HepG2 (cell line): ENCODE measurements around the gene DCTN2. TPM values are rescaled to one million over a fixed set of nuclear protein-coding genes. Genes with fewer than 3 reads are reported as not detected.

Source experiments
- ATAC-seq: fragments of 200-7000 bp; cut with Tn5 transposase; 3 replicates; pipeline ENCODE4 v1.9.1; 2020; ENCODE audit warnings: mild to moderate bottlenecking, moderate library complexity
- BruUV-seq: library from RNA; stranded (reverse); fragments of 400-500 nt; replicated peaks from 2 replicates; lab custom pipeline; 2021; lab: Mats Ljungman, UMichigan
- CTCF ChIA-PET: fragments of 300-600 bp; formaldehyde crosslinking; extraction: SDS; loops from one replicate; lab custom pipeline; 2021; ENCODE audit warnings: low total read pairs, inconsistent platforms, low intra/inter-chr PET ratio; lab: Yijun Ruan, JAX
- POLR2A ChIA-PET: fragments of 350-600 bp; sonication (Branson Sonifier 250); formaldehyde crosslinking; loops from one replicate; lab custom pipeline; 2020; ENCODE audit warnings: antibody characterized with exemption, inconsistent platforms; lab: Yijun Ruan, JAX
- DNase-seq: peaks from one replicate; pipeline ENCODE4 v3.0.0-alpha.2; 2015; ENCODE audit warnings: low spot score
- FAIRE-seq: peaks from 3 replicates; lab custom pipeline; 2011; peaks lifted over from hg19 to GRCh38; lab: Jason Lieb, UNC
- H2AFZ ChIP-seq: one replicate; pipeline ENCODE4 v1.6.1; 2011; ENCODE audit warnings: low read length, inconsistent platforms
- H3K27ac ChIP-seq: fragments of 300-600 bp; 3 replicates; pipeline ENCODE4 v1.8.0; 2011; ENCODE audit warnings: mixed run types, mild to moderate bottlenecking, mixed read lengths, low read length, inconsistent platforms; ENCODE audit not compliant: insufficient read depth; ENCODE audit errors: extremely low read length
- H3K27me3 ChIP-seq, 2 experiments: fragments of 200-600 bp in 1 of 2; 2 replicates in 1 of 2; 3 replicates in 1 of 2; pipeline versions ENCODE4 v1.6.0 to v1.8.0; 2011; ENCODE audit warnings: low read length in 2 of 2, mild to moderate bottlenecking in 2 of 2, moderate library complexity in 2 of 2, inconsistent platforms in 1 of 2; ENCODE audit not compliant: insufficient read depth in 2 of 2, control insufficient read depth in 1 of 2
- H3K36me3 ChIP-seq, 2 experiments: fragments of 200-600 bp in 1 of 2; replicated peaks in 1 of 2; 2 replicates in 1 of 2; 3 replicates in 1 of 2; pipeline versions ENCODE4 v1.5.1 to v1.8.0; 2011; ENCODE audit warnings: low read length in 2 of 2, inconsistent platforms in 1 of 2; ENCODE audit not compliant: insufficient read depth in 2 of 2, control insufficient read depth in 1 of 2
- H3K4me1 ChIP-seq: 2 replicates; pipeline ENCODE4 v1.5.1; 2012; ENCODE audit warnings: low read length, inconsistent platforms; ENCODE audit not compliant: insufficient read depth
- H3K4me2 ChIP-seq: 2 replicates; pipeline ENCODE4 v1.6.0; 2011; ENCODE audit warnings: low read depth, low read length, inconsistent platforms
- H3K4me3 ChIP-seq, 3 experiments: fragments of 200-600 bp in 1 of 3; sonication (generic), shearing (Covaris generic) in 1 of 3; replicated peaks in 1 of 3; 2 replicates each; pipeline ENCODE4 v1.5.1; 2011 to 2016; ENCODE audit warnings: low read length in 3 of 3, inconsistent platforms in 2 of 3, low read depth in 2 of 3, mild to moderate bottlenecking in 2 of 3, control low read depth in 1 of 3, mixed read lengths in 1 of 3; ENCODE audit not compliant: insufficient read depth in 1 of 3
- H3K79me2 ChIP-seq: one replicate; pipeline ENCODE4 v1.6.1; 2011; ENCODE audit warnings: low read length, inconsistent platforms; ENCODE audit not compliant: insufficient read depth
- H3K9ac ChIP-seq: 2 replicates; pipeline ENCODE4 v1.6.0; 2011; ENCODE audit warnings: mild to moderate bottlenecking, low read depth, low read length, inconsistent platforms; ENCODE audit not compliant: insufficient read depth
- H3K9me3 ChIP-seq: 2 replicates; pipeline ENCODE4 v1.5.1; 2012; ENCODE audit warnings: mild to moderate bottlenecking, low read length
- H4K20me1 ChIP-seq: 2 replicates; pipeline ENCODE4 v1.6.0; 2011; ENCODE audit warnings: inconsistent platforms, mild to moderate bottlenecking, low read length, moderate library complexity; ENCODE audit not compliant: insufficient read depth
- E2F5 ChIP-seq: sonication (generic); formaldehyde crosslinking; conservative IDR thresholded peaks from 2 replicates; pipeline ENCODE4 v1.4.0; 2020; ENCODE audit warnings: missing genetic modification reagents
- FOXM1 ChIP-seq: sonication (generic); formaldehyde crosslinking; IDR thresholded peaks from 2 replicates; pipeline ENCODE4 v1.5.0; 2020; ENCODE audit warnings: missing genetic modification reagents
- GATAD2A ChIP-seq: IDR thresholded peaks from 2 replicates; pipeline ENCODE4 v1.6.1; 2016
- HMGXB4 ChIP-seq, 2 experiments: sonication (generic) in 1 of 2; formaldehyde crosslinking in 1 of 2; IDR thresholded peaks; 2 replicates each; pipeline versions ENCODE4 v1.4.0 to v1.6.1; 2018 to 2020; ENCODE audit warnings: missing genetic modification reagents in 2 of 2, borderline replicate concordance in 1 of 2, low read depth in 1 of 2, mild to moderate bottlenecking in 1 of 2, missing biosample characterization in 1 of 2
- MEIS2 ChIP-seq: sonication (generic); formaldehyde crosslinking; IDR thresholded peaks from 2 replicates; pipeline ENCODE4 v1.9.0; 2021; ENCODE audit warnings: mild to moderate bottlenecking, missing genetic modification reagents
- PAX8 ChIP-seq: sonication (generic); formaldehyde crosslinking; IDR thresholded peaks from 2 replicates; pipeline ENCODE4 v1.8.0; 2022; ENCODE audit warnings: mild to moderate bottlenecking, missing genetic modification reagents, borderline replicate concordance
- PCBP1 ChIP-seq: fragments of 200-400 bp; formaldehyde crosslinking; IDR thresholded peaks from 2 replicates; pipeline ENCODE4 v1.6.1; 2017; ENCODE audit warnings: mild to moderate bottlenecking, low read depth, low read length, borderline replicate concordance
- SALL2 ChIP-seq: sonication (generic); formaldehyde crosslinking; IDR thresholded peaks from 2 replicates; pipeline ENCODE4 v1.8.1; 2023; ENCODE audit warnings: mild to moderate bottlenecking, missing genetic modification reagents, inconsistent platforms
- ZNF343 ChIP-seq: sonication (generic); formaldehyde crosslinking; IDR thresholded peaks from 2 replicates; pipeline ENCODE4 v1.4.0; 2020; ENCODE audit warnings: mild to moderate bottlenecking, missing genetic modification reagents
- ZNF615 ChIP-seq: sonication (generic); formaldehyde crosslinking; IDR thresholded peaks from 2 replicates; pipeline ENCODE4 v1.5.0; 2020; ENCODE audit warnings: mild to moderate bottlenecking, missing genetic modification reagents, borderline replicate concordance
- ZNF883 ChIP-seq: sonication (generic); formaldehyde crosslinking; IDR thresholded peaks from 2 replicates; pipeline ENCODE4 v1.5.1; 2020; ENCODE audit warnings: mild to moderate bottlenecking, missing genetic modification reagents; ENCODE audit errors: not compliant biosample characterization
- WGBS: methylation state at CpG from one replicate; pipeline ENCODE4 v1.1.6; 2017; ENCODE audit warnings: low lambda C conversion rate; 5-methylcytosine and 5-hydroxymethylcytosine counted together
- in situ Hi-C: cut with HindIII; loops from 2 replicates; pipeline ENCODE4 v1.10.0; 2017; ENCODE audit warnings: low pct_unique_long_range_greater_than_20kb; ENCODE audit not compliant: extremely low pct_ligation_motif_present
- intact Hi-C: fragments of 100-400 bp; cut with micrococcal nuclease; formaldehyde crosslinking; loops from one replicate; pipeline ENCODE4 v1.10.0; 2022; ENCODE audit not compliant: unreplicated experiment
- polyA plus RNA-seq, 8 experiments: library from polyadenylated mRNA; depleted of rRNA in 3 of 8; stranded (reverse) in 7 of 8; unstranded in 1 of 8; fragments of >200 nt; fragmentation: Illumina TruSeq in 4 of 8; extraction: Trizol in 4 of 8; gene quantifications; 2 replicates each; pipeline versions ENCODE4 v1.2.1 to v1.2.3, GENCODE V29; 2011 to 2016; ENCODE audit warnings: low read depth in 4 of 8, missing spikeins in 1 of 8, mixed read lengths in 1 of 8; ENCODE audit not compliant: insufficient read depth in 1 of 8
- total RNA-seq, 5 experiments: library from RNA; depleted of rRNA; stranded (reverse); fragments of >200 nt; fragmentation: Illumina TruSeq; extraction: Trizol; gene quantifications; 2 replicates each; pipeline ENCODE4 v1.2.3, GENCODE V29; 2016; ENCODE audit warnings: low read depth in 1 of 5

The DCTN2 gene
- total and polyA plus RNA-seq, 2 of the 13 experiments (the other 11 are each of a cell fraction or from before 2014, with no cell fraction given) = 72.0 to 77.4 TPM

GRCh38 chr12:57487055-57487596 is 59.9 kb downstream of the DCTN2 start (continued):
- TF ChIP-seq ZNF615 (CRISPR knock-in tag) = no peak

GRCh38 chr12:57485695-57486094 is 61.3 kb downstream of the DCTN2 start:
- no peak for ATAC-seq
- CTCF ChIA-PET = no interaction called here
- H3K27me3 ChIP-seq = peaks cover 0 to 6% of the 10 kb centered on the region in 2 experiments; a peak in 1 of 5 replicates
- DNase-seq = no peak
- BruUV-seq = no TSS peak
- no peak overlapping the region for H3K4me2 ChIP-seq
- H3K27ac ChIP-seq = no peak overlapping the region
- H3K4me3 ChIP-seq = no peak overlapping the region
- in situ Hi-C loops (no loop called here), intact Hi-C loops (loop anchor here (2.0 kb wide), 1 partner anchor 23 kb away; no protein-coding TSS in a partner anchor)
- H2AFZ ChIP-seq = no peak overlapping the region
- POLR2A ChIA-PET = interaction anchor here (0.7 to 1.0 kb wide), 2 partner anchors 32 to 35 kb away, joined by 3 read pairs; partner anchors contain the start of gene DDIT3
- H3K9ac ChIP-seq = no peak overlapping the region
- H4K20me1 ChIP-seq = peaks cover 4% of the 10 kb centered on the region; the same call in 1 of the 2 replicates
- no peak for FAIRE-seq
- peaks cover 23% of the 10 kb centered on the region for H3K4me1 ChIP-seq
- no peaks in the 10 kb centered on the region for H3K9me3 ChIP-seq
- TF ChIP-seq ZNF343 (CRISPR knock-in tag) (no peak), SALL2 (CRISPR knock-in tag) (no peak), GATAD2A (CRISPR knock-in tag) (no peak), PAX8 (CRISPR knock-in tag) (no peak), FOXM1 (no peak)
- TF ChIP-seq, all 625 proteins: peak for 0
- Histone ChIP-seq H3K36me3 (peaks cover 9 to 17% of the 10 kb centered on the region in 2 experiments; a peak in 4 of 5 replicates), H3K79me2 (peaks cover 23% of the 10 kb centered on the region)

- no peaks in the 10 kb centered on the region for H3K36me3 ChIP-seq
- H3K4me1 ChIP-seq = peaks cover 9% of the 10 kb centered on the region
- no peak overlapping the region for H3K4me3 ChIP-seq
- ChIA-PET CTCF (no interaction called here), POLR2A (no interaction called here)
- in situ Hi-C loops = no loop called here
- peaks cover 1 to 23% of the 10 kb centered on the region in 2 experiments; a peak in 3 of 5 replicates for H3K27me3 ChIP-seq
- no peaks in the 10 kb centered on the region for H4K20me1 ChIP-seq
- FAIRE-seq (no peak), ATAC-seq (no peak), DNase-seq (no peak)
- no peak overlapping the region for H3K27ac ChIP-seq
- intact Hi-C loops = no loop called here
- BruUV-seq = no TSS peak
- H3K9me3 ChIP-seq = no peaks in the 10 kb centered on the region
- no peak overlapping the region for H3K9ac ChIP-seq
- WGBS = 37% methylated on average over 5 of the region's 5 CpGs
- H3K4me2 ChIP-seq = no peak overlapping the region
- peaks cover 6% of the 10 kb centered on the region for H3K79me2 ChIP-seq
- no peak overlapping the region for H2AFZ ChIP-seq
- TF ChIP-seq PCBP1 = no peak
- TF ChIP-seq HMGXB4 (CRISPR knock-in tag; IDR thresholded peaks at IDR 0.05; ENCODE audit: borderline replicate concordance in 1 of 2, low read depth in 1 of 2) = no peak
- TF ChIP-seq E2F5 (CRISPR knock-in tag) = no peak
- no peak for TF ChIP-seq MEIS2
- TF ChIP-seq ZNF883 (CRISPR knock-in tag) = no peak
- TF ChIP-seq SALL2 (CRISPR knock-in tag) = no peak
Observed at GRCh38 chr12:57483466-57483865, 63.5 kb downstream of the DCTN2 start.
